HCEC 1CT (cell line): ENCODE data around the gene ATP1B3.
"Not testable (repeated sequence)": the region's sequence is repeated elsewhere in the genome, so short reads cannot be mapped to it uniquely, and the experiment has no call there.

Experiments used
- DNase-seq: peaks from one replicate; pipeline ENCODE4 v3.0.0-alpha.2; 2017

The ATP1B3 gene

DNA sequence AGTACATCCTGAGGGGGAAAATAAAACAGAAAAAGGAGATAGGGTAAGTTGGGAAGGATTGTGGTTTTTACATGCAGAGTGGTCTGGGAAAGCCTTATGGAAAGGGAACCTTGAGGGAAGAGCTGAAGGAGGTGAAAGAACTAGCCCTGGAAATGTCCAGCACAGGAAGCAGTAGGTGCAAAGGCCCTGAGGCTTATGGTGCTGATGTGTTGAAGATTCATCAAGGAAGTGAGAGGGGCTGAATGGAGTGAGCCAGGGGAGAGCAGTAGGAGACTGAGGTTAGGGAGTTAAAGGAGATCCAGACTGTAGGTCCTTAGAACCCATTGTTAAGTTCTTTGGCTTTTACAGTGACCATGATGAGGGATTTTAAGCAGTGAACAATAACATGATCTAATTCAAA is 33.0 kb downstream of the ATP1B3 start:
- DNase-seq, result no peak

DNA sequence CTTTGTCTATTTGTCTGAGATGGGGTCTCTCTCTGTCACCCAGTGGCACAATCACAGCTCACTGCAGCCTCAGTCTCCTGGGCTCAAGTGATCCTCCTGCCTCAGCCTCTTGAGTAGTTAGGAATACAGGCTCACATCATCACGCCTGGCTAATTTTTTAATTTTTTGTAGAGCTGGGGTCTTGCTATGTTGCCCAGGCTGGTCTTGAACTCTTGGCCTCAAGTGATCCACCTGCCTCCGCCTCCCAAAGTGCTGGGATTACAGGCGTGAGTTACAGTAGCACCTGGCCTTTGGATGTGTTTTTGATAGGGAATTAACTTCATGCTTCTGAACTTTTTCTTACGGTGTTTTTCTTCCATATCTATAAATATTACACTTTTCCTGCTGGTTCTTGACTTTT is 33.5 kb downstream of the ATP1B3 start:
- not testable (repeated sequence) for DNase-seq

DNA sequence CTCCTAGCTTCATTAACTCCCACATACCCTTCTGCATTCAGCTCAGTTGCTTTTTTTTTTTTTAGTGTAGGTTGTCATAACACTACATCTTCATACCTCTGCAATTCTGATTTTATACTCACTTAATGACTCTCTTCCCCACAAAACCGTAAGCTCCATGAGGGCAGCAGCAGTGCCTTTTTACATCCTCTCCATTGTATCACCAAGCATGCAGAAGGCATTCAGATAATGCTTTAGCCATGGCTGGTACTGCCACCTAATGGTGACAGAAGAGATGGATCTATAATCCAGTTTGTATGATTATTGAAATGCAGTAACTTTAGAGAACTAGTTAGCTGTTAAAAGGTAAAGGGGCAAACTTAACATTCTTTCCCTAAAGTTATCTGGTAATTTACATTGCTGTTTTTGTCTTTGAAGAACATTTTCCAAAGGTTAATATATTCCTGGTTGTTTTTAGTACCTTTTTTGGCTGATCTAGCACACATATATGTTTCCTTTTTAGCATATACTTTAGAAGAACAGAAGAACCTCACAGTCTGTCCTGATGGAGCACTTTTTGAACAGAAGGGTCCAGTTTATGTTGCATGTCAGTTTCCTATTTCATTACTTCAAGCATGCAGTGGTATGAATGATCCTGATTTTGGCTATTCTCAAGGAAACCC is 36.8 kb downstream of the ATP1B3 start:
- peak; percentile 48 for DNase-seq

GRCh38 chr3:141914311-141914710 is 37.9 kb downstream of the ATP1B3 start:
- no peak for DNase-seq

- DNase-seq, result no peak
Measured at GRCh38 chr3:141915016-141915415, 38.6 kb downstream of the ATP1B3 start.

GRCh38 chr3:141915766-141916165 is 39.3 kb downstream of the ATP1B3 start:
- DNase-seq, result no peak

DNA sequence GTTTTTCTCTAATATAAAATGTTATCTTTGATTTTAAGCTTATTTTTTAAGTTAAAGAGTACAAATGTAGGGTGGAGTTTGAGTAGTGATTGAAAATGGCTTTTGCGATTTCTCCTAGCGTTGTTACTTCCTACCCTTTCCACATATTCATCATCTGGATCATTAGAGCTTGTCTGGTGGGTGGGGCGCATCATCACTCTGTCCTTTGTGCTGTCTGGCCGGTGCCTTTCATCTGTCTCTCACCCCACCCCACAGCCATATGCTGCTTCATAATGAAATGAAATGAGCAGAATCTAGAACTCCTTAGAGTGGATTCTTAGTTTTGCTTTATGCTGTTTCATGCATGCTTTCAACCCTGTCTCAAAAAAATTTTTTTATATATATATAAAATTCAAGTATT is 44.3 kb downstream of the ATP1B3 start:
- no peak for DNase-seq

DNA sequence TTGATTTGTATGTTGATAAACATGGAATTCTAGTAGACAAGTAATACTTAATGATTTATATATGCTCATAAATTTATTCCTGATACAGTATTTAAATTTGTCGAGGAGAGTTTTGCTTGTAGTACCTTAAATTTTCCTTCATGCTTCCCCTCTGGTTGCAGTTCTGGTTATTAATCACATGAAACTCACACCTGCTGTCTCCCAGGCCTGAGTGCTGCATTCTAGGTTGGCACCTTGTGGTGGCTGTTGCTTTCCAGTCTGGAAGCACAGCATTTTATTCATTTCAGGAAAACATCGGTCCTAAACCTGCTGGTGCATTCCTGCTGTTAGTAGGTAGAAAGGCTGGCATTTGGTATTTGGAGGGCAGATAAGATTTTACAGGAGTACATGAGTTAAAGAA is 44.9 kb downstream of the ATP1B3 start:
- no peak for DNase-seq

DNA sequence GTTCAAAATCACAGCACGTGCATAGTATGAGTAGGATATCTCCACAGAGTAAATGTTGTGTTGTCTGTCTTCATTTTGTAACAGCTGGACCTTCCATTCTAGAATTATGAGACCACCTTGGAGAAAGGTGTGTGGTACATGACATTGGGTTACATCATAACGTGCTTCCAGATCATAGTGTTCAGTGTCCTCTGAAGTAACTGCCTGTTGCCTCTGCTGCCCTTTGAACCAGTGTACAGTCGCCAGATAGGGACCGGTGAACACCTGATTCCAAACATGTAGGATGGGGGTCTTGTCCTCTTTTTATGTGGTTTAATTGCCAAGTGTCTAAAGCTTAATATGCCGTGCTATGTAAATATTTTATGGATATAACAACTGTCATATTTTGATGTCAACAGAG is 49.2 kb downstream of the ATP1B3 start:
- DNase-seq, result not testable (repeated sequence)

DNA sequence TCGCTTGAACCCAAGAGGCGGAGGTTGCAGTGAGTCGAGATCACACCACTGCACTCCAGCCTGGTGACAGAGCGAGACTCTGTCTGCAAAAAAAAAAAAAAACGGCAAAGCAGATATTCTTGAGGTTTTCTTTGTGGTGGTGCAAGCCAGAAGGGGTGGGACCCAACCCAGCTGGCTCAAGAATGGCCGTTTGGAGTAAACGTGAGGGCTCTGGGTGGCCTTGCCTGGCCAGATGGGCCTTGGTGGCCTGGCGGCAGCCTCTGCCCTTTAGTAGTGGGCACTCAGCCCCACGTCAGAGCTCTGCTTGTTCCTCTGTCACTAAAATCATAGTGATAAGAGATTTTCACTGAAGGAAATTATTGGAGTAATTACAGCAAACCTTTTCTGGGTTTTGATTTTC is 50.5 kb downstream of the ATP1B3 start:
- no peak for DNase-seq

DNA sequence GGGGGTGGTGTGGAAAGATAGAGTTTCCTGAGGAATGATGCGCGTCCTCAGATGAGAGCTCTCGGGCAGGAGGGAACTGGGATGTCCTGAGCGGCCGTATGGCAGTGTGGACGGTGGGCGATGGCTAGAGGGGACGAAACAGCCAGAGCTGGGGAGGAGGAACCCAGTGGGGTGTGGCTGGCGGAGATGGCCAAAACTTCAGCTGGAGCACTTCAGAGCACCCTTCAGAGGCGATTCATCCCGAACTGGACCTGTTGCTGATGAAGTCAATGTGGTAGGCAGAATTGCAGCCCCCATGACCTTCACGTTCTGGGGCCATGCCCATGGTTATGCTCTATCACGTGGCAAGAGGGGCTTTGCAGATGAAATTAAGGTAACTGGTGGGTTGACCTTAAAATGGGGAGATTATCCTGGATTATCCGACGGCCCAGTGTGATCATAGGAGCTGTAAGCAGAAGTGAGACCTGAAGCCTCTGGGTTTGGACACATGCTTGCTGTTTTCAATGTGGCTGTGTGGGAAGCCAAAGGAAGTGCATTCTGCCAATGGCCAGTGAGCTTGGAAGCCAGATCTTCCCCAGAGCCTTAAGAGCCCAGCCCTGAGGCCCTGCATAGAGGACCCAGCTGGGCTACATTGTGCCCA is 52.3 kb downstream of the ATP1B3 start:
- no peak for DNase-seq

DNA sequence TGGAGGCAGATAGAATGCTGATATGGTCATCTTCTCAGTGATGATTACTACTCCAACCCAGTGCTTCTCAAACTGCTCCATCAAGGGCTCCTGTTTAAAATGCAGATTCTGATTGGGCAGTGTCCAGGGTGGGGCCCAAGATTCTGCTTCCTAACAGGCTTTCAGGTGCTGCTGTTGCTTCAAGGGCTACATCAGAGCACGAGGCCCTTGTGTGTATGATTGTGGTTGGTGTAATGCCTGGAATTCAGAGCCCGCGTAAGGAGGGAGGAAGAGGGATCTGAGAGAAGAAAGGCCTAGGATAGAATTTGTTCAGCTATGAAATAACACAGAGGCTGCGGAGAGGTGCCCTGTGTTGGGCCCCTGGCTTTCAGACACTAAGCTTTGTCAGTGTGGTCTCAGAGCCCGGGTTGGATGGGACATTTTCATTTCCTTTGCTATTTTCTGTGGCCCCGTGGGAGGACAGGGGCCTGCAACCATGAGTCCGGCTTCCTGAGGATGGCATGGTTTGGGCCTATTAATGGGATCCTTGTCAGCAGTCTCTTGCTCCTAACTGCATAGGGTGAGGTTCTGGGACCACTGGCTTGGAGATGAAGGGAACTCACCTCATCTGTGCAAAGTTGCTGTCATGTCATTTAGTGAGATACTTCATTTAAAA is 53.0 kb downstream of the ATP1B3 start:
- DNase-seq, result no peak

GRCh38 chr3:141930801-141931200 is 54.4 kb downstream of the ATP1B3 start:
- no peak for DNase-seq

DNA sequence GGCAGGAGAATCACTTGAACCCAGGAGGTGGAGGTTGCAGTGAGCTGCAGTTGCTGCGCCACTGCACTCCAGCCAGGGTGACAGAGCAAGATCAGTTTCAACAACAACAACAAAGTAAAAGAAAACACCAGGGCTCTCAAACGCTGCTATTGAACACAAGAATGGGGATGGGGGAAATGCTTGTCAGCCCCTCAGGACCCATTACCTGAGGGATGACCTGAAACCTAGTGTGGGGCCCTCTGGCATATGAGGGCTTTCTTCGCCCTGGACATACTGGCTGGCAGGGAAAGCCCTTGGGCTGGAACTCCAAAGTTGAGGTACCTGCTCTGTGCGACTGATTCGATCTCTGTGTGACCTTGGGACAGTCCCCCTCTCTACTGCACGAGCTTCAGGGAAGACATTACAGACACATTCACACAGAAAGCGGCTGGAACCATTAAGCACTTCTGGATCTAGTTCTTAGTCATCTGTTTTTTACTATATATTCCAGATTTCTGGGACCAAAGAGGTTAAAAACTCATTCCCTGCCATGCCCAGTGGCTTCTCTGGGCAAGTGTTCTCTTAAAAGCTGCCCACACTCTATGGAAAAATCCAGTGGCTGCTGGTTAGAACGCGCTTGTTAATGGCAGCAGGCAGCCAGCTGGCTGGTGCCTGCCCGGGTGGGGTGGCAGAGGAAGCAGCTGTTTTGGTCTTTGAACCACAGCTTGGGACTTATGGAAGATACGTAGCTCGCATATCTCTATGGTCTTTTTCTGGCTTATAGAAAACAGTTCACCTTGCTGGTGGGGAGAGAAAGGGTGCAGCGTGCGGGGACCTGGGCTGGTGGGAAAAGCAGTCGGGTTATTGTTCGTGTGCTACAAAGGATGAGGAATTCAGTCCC is 57.2 kb downstream of the ATP1B3 start:
- DNase-seq, result no peak

GRCh38 chr3:141934354-141934753 is 57.9 kb downstream of the ATP1B3 start:
- DNase-seq, result no peak

- no peak for DNase-seq
Measured at GRCh38 chr3:141938011-141938500, 61.6 kb downstream of the ATP1B3 start.

- DNase-seq, result no peak
Measured at GRCh38 chr3:141939759-141940158, 63.3 kb downstream of the ATP1B3 start.

DNA sequence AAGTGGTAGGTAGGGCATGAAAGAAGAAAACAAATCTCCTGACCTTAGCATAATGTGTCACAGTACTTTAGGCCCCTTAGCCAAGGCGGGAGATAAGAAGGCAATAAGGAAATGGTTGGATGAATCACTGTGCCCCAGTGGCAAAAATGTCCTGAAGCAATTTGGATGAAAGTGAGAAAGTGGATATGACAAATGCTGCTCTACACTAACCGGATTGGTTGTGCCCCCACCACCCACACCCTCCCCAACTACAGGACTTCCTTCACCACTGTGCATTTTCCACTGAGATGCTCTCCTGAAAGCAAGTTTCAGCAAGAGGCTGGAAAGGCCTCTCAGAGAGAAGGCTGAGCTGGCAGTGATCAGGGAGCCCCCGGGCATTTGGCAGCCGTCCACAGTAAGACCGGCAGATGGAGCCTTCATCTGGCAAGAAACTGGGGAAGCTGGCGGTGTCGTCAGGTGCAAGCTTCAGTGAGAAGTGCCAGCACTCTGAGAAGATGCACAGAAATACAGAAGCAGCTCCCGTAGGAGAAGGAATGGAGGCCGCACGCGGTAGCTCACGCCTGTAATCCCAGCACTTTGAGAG is 63.8 kb downstream of the ATP1B3 start:
- DNase-seq, result peak; percentile 14

GRCh38 chr3:141941093-141941492 is 64.7 kb downstream of the ATP1B3 start:
- no peak for DNase-seq

- DNase-seq, result no peak
Measured at GRCh38 chr3:141942006-141942405, 65.6 kb downstream of the ATP1B3 start.

- no peak for DNase-seq
Measured at GRCh38 chr3:141945726-141946485, 69.5 kb downstream of the ATP1B3 start.

GRCh38 chr3:141949399-141949798 is 73.0 kb downstream of the ATP1B3 start:
- no peak for DNase-seq
